ENCODE data around the gene TENM4.
A peak's percentile ranks its signal among the peaks of the same experiment; 100 is the strongest.

Gene TENM4

GRCh38 chr11:78717041-78717440 is 723.8 kb downstream of the TENM4 start:
- DNase-seq: no peak

- DNase-seq: peak in 2 of 5 donors; percentile 1 to 23
These were observed 725.1 kb downstream of the TENM4 start for GRCh38 chr11:78715639-78716311.

DNA sequence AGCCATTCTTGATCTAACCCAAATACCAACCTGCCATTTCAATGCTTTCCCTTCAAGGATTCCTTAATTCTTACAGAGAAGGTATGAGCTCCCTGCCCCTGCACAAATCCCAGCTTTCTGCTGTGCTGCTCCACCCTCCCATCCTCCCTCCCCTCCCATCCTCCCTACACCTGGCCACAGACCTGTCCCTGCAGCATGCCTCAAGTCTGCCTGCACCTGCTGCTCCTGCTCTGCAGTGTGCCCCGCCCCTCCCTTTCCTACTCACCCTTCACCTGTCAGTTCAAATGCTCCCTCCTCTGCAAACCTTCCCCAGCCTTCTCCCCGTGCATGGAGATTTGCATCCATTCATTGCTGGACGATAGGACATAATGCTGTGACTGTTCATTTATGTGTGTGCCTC is 726.3 kb downstream of the TENM4 start:
- DNase-seq: no peak

- no peak for DNase-seq
These were observed 729.1 kb downstream of the TENM4 start for GRCh38 chr11:78711735-78712134.

DNA sequence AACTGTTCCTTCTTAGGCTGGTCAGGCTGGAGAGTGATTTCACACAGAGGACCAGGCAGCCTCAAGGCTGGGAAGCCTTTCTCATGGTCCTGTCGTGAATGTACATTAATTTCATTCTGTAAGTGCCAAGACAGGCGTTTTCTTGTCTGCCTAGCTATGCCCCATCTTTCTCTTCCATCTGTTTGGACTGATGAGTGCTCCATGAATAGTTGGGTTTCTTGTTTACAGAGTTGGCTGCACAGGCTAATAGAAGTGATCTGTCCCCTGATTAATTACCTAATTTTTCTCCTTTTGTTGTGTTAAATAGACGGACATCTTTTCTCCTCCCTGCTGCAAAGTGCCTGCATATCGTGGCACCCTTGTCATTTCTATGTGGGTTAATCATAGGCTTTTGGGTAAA is 730.4 kb downstream of the TENM4 start:
- no peak for DNase-seq

- no peak for DNase-seq
These were observed 732.4 kb downstream of the TENM4 start for GRCh38 chr11:78708388-78708787.

- no peak for DNase-seq
These were observed 734.3 kb downstream of the TENM4 start for GRCh38 chr11:78706551-78706950.

GRCh38 chr11:78704811-78705210 is 736.0 kb downstream of the TENM4 start:
- DNase-seq: no peak

- DNase-seq: no peak
These were observed 741.2 kb downstream of the TENM4 start for GRCh38 chr11:78699609-78700135.

DNA sequence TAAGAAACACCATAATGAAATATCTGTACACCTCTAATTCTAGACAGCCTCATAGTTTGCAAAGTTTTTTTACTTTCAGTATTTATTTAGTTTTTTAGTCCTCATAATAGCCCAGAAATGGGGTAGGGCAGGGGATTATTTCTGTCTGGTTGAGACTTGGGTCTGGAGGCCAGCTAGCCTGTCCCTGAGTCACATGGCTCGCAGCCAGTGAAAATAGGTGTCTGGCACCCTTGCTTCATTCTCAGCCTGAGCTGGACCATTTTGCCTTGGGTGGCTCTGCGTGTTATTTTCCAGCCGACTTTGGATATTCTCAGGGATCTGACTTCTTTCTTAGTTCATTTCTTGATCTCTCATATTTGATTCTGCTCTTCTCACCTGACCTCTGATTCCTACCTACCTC is 742.2 kb downstream of the TENM4 start:
- DNase-seq: no peak

DNA sequence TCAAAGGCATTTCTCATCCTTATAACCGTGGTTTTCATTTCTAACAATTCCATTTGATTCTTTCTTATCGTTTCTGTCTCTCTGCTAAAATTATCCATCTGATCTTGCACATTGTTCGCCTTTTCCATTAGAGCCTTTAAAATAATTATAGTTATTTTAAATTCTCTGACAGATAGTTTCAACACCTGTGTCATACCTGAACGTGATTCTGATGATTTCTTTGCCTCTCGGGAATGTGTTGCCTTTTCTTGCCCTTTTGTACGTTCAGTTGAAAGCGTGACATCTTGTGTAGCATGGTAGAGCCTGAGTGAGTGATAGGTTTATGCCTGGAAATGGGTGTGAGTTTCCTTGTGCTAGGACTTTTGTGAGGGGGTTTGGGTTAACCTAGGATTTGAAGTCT is 744.7 kb downstream of the TENM4 start:
- no peak for DNase-seq

- no peak for DNase-seq
These were observed 746.7 kb downstream of the TENM4 start for GRCh38 chr11:78694152-78694551.

DNA sequence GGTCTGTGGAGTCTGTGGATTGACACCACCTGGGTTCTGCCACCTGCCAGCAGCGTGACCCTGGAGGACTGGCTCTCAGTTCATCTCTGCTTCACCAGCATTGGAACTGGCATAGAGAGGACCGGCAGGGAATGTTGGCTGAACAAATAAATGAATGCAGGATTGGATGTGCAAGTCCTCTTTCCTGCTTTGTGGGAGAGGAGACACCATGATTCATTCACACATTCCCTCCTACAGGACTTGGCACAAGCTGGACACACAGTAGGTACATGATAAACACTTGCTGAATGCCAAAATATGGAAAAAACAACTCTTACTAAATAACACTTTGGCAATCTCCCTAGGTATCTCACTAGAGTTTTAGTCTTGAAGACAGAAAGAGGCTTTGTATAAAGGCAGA is 749.6 kb downstream of the TENM4 start:
- no peak for DNase-seq

DNA sequence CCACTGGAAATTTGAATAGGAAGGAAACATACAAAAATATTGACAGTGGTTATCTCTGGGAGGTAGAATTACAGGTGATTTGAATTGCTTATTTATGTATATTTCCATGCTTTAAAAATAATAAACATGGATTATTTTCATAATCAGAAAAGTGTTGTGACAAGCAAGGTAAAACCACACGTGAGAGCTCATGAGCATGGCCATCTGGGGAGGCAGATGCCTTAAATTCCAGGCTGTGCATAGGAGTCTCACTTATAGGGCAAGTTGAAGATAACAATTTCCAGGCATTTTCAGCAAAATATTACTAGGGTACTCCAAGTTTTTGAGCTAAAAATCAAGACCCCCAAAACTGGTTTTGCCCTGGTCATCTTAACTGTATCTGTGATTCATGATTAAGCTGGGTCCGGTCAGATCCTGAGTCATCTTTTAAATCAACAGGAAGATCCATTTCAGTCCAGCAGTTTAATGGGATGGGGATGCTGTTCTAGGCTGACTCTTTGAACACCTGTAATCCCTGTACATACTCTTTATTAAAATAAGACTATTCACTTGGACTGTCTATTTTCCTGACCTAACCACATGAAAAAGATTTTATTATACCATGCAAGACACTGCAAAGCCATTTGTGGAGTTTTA is 750.4 kb downstream of the TENM4 start:
- DNase-seq: no peak

GRCh38 chr11:78689585-78690153 is 751.2 kb downstream of the TENM4 start:
- no peak for DNase-seq

- DNase-seq: no peak
These were observed 751.7 kb downstream of the TENM4 start for GRCh38 chr11:78689101-78689500.

DNA sequence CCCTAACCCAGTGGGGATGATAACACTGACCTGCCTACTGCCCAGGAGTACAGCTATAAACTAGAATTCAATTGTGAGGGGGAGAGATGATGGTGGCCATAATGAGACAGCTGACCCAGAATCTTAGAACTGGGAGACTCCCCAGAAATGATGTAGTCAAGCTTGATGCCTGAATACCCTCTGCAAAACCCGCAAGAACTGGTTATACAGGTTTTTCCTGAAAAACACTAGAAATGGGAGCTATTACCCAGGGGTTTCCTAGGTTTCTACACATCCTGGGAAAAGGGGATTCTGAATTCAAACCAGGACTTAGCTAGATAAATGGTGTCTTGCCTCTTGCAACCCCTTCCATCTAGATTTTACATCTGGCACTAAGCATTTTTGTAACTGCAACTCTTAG is 752.4 kb downstream of the TENM4 start:
- DNase-seq: no peak

DNA sequence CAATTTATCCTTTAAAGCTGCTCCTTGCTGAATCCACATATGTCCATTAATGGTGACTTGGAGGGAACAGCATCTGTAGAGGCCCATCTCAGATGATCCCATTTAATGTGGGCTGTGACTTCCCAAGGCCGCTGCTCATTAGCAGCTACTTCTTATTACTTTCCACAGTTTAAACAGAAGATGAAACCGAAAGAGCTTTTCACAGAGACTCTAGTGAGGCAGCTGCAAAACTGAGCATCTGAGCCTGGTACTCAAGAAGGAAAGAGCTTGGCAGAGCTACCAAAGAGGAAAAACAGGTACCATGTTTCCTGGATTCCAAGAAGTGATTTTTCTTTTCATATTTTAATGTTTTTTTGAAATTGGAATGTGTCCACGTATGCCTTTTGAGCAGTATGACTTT is 755.7 kb downstream of the TENM4 start:
- no peak for DNase-seq

DNA sequence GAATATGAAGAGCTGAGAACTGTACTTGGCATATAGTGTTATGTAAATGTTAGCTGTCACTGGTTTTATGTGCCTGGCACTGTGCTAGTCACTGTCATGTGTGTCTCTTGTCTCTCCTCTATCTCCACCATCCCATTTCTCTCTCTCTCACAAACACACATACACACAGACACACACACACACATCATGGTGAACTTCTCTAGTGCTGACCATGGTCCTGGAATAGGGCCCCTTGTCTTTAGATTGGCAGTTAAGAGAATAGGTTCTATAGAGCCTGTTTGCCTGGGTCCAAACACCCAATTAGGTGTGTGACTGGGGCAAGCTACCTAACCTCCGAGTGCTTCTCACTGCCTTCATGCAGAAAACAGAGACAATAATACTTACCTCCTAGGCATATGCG is 756.5 kb downstream of the TENM4 start:
- no peak for DNase-seq

DNA sequence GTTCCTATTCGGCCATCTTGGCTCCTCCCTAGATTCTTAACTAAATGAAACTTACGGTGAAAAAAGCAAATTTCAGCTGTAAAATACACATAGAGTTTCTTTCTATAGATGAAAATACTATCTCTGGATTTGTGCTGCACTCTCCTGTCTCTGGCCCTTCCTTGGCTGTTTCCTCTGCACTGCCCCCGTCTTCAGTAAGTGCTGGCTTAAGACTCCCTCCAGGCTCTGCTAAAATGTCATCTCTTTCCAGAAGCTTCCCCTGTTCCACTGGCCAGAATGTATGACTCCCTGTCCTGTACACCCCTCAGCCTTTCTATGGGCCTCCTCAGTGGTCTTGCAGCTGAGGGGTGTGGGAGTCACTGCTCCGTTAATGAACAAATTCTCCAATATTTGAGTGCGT is 757.1 kb downstream of the TENM4 start:
- DNase-seq: no peak

- no peak for DNase-seq
These were observed 764.7 kb downstream of the TENM4 start for GRCh38 chr11:78676026-78676557.

DNA sequence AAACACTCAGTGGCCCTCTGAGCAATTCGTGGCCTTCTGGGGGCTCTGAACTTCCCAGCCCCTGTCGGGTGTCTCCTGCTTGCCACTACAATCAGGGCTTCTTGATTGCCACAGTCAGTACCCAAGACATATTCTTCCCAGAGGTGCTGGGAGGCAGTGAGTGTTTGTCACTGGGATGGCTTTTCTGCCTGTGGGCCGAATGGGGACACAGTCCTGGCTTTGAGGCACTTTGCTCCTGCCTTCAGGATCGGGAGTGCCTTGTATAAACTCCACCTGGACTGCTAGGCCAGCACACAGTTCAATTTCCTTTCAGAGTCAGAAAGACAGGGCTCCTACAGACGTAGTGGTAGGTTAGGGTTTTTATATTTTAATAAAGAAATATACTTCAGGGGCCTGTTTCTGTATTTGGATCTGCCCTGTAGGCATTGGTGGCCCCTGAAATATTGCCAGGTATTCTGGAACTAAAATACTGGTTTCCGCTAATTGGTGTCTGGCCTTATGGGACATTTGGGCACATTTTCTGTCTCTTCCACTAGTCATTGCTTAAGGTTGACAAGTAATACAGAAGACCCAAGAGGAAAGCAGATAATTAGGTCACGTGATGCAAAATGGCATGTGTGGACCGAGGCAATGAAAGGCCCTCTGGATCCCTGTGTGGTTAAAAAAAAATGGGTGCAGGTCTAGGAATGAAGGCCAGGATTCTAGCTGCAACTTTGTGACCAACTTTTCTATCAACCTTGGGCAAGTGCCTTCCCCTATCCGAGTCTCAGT is 767.8 kb downstream of the TENM4 start:
- no peak for DNase-seq

DNA sequence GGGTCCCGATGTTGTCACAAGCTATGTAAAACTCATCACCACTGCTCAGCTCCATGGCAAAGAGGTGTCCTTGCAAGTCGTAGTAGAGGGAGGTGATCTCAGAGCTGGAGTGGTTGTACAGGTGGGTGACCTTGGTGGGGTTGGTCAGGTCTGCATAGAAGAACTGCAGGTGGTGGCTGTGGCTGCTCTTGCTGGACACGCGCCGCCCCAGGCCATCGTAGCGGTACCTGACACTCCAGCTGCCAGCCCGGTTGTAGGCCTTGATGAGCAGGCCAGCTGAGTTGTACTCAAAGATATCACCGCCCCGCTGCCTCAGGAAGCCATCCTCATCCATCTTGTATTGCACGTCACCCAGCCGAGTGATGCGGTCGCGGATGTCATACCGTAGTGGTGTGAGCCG is 771.6 kb downstream of the TENM4 start:
- DNase-seq: no peak

Data from T-helper 1 cell (primary cell).